NCI-H146 (cell line): ENCODE results near the gene SEPHS2.

ENCODE experiments used
- DNase-seq: peaks from one replicate; lab custom pipeline; 2025; lab: John Stamatoyannopoulos, UW

SEPHS2 gene

DNA sequence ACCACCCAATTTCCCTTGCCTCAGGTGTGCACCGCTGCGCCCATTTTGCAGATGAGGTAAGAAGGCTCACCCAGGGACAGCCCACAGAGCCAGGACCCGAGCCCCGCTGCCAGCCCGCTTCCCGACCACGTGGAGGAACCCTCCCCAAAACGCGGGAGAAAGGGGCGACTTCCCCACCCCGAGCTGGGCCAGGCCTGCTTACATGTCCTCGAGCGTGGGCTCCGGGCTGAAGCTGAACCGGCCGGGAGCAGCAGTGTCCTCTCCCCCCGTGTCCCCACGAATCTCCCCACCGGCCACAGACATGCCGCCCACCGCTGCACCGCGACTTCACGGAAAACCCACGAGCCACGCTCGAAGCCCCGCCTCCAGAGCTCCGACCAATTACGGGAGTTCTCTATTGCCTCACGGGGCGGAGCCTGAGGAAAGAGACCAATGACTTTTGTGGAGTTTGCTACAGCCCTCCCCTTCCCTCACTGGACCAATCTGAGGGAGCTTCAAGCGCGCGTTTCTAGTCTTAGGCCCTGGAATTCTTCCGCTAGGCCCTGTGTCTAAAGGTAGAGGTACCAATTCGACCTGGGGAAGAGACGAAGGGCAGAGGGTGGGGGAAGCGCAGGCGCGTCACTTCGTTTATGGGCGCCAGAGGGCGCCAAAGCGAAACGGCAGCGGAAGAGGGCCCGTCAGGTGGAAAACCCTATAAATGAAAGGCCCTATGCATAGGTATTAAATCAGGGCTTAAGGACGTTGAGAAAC is 15.8 kb downstream of the SEPHS2 start, which contains the start of gene DCTPP1:
DCTPP1 (minus strand) TSS at position 353 of the 750 bp plus-strand sequence; CDS start at position 303, 50 bp downstream.
- peak; percentile 100 for DNase-seq

DNA sequence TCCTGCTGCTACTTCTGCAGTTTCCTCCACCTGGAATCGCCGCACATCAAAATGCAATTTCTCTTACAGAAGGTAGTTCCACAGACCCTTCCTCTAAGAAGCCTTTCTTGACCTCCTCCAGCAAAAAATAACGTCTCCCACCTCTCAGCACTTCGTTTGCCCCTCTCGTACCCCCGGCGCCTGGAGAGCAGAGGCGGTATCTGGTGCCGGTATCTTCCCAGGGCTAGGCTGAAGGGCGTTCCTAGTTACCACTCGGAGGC is 16.3 kb downstream of the SEPHS2 start:
- DNase-seq, result no peak

DNA sequence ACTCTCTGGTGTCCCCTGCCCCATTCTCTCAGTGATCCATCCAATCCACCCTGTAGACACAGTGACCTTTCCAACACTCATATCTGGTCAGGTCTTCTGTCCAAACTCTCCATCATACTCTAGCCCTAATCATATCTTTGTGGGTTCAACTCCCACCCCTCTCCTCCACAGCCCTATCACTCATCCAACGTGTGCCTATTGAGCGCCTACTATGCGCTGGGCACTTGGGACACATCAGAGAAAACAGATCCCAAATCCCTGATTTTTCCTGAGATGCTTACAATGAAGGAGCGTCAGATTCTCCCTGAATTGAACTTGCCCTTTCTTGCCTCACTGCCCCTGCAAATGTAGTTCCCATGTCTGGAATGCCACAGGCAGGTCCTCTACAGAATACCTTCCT is 17.6 kb downstream of the SEPHS2 start:
- no peak for DNase-seq

DNA sequence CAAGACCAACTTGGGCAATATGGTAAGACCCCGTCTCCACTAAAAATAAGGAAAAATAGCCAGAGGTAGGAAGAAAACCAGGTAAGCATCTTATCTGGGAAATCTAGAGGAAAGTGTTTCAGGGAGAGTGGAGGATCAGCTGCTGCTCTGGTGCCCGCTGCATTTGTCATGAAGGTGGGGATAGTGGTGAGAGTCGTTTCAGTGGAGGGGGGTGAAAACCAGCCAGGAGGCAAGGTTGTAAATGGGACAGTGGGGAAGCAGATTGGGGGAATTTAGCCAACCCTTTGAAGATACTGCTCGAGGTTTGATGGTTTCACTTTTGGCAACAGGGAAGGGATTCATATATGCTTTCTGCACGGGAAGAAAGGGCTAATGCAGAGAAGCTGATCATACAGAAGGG is 24.7 kb downstream of the SEPHS2 start:
- no peak for DNase-seq

DNA sequence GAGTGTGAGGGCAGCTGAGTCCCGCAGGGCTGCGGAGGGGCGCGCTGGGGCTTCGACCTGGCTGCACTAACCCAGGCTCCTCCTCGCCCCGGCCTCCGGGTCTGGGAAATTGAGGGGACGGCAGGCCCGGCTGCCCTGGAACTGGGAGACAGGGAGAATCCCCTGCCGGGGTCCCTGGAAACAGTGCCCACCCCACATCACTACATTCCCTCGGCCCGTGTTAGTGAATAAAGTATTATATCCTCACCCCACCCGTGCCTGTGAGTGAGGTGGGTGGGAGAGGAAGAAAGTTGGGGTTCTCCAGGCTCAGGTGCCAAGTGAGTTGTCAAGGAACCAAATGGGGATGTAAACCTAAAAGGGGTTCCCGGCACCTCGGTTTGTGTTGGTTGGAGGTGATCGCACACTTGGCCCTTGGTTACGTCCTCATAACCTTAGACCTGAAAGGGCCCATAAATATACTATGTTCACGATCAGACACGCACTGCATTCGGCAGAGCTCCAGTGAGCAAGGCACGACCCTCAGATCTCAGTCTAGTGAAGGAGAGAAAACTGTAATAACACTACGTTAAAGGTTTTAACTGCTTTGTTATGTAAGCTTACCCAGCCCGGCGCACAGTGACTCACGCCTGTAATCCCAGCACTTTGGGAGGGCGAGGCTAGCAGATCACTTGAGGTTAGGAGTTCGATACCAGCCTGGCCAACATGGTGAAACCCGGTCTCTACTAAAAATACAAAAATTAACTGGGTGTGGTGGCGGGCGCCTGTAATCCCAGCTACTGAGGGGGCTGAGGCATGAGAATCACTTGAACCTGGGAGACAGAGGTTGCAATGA is 27.1 kb downstream of the SEPHS2 start:
- no peak for DNase-seq

DNA sequence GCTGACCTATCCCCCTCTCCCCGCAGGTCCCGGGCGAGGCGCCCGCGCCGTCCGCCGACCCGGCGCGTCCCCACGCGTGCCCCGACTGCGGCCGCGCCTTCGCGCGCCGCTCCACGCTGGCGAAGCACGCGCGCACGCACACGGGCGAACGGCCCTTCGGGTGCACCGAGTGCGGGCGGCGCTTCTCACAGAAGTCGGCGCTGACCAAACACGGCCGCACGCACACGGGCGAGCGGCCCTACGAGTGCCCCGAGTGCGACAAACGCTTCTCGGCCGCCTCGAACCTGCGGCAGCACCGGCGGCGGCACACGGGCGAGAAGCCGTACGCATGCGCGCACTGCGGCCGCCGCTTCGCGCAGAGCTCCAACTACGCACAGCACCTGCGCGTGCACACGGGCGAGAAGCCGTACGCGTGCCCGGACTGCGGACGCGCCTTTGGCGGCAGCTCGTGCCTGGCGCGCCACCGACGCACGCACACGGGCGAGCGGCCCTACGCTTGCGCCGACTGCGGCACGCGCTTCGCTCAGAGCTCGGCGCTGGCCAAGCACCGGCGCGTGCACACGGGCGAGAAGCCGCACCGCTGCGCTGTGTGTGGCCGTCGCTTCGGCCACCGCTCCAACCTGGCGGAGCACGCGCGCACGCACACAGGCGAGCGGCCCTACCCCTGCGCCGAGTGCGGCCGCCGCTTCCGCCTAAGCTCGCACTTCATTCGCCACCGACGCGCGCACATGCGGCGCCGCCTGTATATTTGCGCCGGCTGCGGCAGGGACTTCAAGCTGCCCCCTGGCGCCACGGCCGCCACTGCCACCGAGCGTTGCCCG is 27.9 kb downstream of the SEPHS2 start:
- DNase-seq, result peak; percentile 96

DNA sequence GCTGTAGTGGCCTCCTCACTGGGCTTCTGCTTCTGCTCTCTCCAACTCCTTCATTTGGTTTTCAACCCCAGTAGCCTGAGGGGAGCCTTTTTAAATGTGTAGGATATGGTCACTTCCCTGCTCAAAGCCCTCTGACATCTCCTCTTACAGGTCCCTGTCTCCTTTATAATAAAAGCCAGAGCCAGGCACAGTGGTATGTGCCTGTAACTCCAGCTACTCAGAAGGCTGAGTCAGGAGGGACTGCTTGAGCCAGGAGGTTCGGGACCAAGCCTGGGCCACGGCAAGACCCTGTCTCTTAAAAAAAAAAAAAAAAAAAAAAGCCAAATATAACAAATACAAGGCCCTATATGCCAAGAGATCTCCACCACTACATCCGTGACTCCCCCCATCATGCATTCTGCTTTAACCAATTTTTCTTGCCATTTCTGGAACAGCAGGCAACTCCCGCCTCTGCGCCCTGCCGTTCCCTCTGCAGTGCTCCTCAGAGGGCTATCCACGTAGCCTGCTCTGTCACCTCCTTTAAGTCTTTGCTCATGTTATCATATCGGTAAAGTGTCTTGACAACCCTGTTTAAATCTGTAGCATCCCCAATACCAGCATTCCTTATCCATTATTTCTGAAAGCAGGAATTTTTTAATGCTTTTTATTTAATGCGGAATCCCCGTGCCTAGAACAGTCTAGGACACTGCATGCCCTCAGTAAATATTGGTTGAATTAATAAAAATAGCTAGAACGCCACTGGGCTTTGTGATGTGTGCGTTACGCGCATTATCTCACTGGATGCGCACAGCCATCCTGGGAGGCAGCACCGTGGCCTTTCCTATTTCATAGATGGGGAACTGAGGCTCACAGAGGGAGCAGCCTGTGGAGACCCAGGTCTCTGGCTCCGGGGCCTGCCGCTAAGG is 28.8 kb downstream of the SEPHS2 start:
- DNase-seq, result peak; percentile 51

DNA sequence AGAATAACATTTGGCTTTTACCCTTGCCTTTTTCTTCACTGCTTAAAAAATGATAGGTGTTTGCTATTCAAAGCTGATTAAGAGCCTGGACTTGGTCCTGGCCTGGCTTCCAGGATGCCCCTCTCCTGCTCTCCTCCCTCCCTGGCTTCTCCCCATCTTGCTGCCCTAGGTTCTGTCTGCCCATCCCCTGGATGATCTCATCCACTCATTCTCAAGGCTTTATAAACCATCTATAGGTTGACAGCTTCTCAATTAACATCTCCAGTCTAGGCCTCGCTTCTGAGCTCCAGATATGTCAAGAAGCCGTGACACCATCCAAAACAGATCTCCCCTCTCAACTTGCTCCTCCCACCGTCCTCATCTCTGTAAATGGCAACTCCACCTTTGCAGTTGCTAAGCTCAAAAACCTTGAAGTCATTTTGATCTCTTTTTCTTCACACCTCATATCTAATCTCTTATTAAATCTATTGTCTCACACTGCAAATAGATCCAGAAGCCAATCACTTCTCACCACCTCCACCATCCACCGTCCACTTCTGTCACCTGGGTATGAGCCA is 29.5 kb downstream of the SEPHS2 start:
- DNase-seq, result no peak

DNA sequence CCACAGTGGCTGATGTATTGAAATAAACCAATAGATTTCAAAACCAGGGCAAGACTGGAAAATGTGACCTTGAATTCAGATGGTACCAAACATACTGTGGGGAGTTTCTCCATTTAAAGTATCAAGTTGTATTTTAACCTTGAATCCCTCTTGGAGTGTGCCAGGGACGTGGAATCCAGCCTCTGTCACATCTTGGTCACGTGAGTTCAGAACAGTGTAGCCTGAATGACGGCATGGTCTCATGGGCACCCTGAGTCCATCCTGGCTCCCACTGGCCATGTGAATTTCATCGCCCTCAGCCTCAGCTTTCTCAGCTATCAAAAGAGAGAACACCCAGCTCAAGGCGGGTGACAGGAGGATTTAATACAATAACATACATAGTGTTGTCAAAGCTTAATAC is 31.5 kb downstream of the SEPHS2 start:
- DNase-seq, result no peak

DNA sequence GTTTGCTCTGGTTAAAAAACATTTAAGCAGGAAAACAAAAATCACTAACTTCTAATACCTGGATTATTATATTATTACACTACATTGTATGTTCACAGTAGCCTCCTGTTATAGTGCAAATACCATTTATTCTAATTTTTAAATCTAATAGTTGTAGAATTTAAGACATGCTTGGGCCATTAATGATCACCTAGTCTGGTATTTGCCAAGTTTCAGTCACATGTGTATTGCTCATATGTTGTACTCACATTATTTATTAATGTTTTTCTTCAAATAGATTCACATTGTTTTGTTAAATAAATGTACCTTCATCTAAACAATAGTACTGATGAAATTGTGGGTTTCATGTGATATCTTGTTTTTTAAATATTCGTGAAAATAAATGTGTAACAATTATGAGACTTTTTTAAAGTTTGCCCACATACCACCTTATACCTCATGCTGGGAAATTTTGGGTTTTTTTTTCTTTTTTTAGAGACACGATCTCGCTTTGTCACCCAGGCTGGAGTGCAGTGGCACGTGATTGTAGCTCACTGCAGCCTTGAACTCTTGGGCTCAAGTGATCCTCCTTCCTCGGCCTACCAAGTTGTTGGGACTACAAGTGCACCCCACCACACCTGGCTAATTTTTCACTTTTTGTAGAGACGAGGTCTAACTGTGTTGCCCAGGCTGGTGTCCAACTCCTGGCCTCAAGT is 32.4 kb downstream of the SEPHS2 start:
- DNase-seq, result no peak

DNA sequence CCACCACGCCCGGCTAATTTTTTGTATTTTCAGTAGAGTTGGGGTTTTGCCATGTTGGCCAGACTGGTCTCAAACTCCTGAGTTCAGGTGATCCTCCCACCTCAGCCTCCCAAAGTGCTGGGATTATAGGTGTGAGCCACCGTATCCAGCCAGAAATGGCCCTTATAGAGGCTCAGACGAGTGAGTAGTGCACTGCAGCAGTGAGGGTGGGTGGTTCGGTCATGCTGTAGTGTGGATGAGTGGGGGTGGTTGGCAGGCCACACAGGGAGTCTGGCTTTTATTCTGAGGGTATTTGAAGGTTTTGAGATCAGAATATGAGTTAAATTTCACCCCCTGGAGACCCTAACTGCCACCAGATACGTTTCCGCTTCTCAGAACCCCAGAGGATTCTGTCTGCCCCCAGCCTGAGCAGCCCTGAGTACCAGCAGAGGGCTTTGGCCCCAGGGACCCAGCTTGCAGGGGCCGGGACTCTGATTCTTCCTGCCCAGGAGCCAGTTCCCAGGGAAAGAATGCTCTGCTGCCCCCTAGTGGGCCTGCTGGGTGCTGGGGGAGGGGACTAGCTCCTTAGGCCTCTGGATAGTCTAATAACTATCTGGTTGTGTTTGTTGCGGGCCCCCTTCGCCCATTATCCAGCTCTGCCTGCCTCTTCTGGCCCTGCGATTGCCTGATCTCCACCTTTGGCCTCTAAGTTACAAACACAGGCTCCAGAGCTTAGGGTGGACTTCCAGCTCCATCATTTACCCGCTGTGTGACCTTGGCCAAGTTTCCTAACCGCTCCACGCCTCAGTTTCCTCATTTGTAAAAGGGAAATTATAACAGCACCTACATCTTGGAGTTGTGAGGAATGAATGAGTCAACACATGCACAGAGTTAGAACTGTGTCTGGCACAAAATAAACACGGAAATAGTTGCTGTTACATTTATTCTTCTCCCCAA is 36.3 kb downstream of the SEPHS2 start:
- peak; percentile 87 for DNase-seq

DNA sequence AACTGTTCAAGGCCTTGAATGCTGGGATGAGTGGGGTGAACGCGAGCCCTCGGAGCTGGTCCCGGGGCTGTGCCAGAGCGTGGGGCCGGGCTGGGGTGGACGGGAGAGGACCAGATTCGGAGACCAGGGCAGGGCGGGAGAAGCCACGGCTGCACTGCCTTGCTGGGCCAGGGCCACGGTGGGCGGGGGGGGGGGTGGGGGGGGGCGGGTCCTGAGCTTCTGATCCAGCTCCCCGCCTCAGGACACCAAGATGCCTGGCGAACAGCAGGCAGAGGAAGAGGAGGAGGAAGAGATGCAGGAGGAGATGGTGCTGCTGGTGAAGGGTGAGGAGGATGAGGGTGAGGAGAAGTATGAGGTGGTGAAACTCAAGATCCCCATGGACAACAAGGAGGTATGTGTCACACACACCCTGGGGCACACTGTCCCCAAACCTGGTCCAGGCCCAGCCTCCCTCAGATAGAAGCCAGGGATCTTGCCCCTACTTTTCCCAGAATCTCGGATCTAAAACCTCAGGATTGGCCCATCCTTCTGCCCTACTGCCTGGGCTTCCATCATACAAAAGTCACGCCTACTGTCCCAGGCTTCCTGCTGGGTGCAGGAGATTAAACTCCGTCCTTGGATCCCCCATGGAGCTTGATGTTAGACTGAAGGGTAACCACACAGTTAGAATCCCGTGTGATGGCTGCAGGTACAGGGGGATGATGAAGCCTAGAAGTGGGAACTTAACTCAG is 37.7 kb downstream of the SEPHS2 start:
- DNase-seq, result peak; percentile 41

DNA sequence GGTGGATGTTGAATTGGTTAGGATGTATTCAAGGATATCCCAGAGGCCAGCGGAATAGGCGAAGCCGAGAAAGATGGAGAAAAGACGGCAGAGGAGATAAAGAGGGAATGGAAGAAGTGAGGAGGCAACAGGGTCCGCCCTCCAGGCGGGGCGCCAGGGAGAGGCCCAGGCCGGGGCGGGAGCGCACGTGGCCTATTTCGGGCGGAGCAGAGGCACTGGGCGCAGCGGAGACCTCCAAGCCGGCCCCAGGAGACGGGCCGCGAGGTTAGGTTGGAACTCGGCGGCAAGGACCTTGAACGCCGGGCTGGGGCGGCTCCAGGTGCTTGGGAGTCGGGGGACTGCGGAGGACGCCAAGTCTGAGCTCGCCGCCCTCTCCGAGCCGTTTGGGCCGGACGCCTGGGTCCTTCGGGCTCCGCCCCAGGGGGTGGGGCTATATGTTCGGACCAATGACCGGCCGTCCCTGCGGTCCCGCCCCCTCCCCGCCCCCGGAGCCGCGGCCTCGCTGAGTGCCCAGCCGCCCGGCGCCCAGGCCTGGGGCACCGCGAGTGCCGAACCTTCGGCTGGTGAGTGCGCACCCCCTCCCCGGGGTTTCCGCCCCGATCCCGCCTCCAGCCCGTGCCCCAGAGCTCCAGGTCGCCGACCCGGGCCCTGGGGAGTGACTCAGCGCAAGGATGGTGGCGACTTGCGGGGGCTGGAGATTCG is 38.4 kb downstream of the SEPHS2 start, which contains the start of gene ZNF771:
ZNF771 (plus strand) TSS at position 505 of the 702 bp plus-strand sequence. CDS start 448 bp downstream, outside the sequence.
- DNase-seq, result peak; percentile 97

DNA sequence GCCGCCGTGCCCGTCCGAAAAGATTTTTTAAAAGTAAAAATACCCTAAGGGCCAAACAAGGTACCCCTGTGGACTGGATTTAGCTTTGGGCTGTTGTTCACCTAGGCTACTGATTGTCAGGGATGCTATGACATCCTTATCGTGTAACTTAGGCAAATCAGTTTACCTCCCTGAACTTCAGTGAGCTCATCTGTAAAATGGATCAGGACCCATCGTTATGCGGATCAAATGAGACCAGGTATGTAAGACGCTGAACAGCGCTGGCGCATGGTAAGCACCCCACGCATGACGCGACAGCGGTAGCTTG is 38.9 kb downstream of the SEPHS2 start:
- DNase-seq, result no peak

DNA sequence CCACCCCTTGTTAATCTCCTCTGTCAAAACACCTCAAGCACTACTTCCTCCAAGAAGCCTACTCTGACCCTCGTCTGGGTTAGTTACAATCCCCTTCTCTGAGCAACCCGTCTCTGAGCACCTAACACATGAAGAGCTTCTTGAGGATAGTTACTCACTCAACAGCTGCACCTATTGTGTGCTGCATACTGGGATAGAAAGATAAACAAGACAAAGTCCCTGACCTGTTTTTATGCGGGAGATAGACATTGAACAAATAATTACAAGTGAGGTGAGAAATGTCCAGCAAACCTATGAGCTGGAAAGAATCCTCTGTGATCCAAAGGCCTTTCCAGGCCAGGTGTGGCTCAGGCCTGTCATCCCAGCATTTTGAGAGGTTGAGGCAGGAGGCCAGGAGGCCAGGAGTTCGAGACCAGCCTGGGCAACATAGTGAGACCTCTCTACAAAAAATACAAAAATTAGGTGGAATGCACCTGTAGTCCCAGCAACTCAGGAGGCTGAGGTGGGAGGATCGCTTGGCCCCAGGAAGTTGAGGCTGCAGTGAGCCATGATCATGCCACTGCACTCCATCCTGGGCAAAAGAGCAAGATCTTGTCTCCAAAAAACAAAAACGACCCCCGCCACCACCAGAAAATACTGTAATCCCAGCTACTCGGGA is 43.8 kb downstream of the SEPHS2 start:
- DNase-seq, result peak; percentile 28

DNA sequence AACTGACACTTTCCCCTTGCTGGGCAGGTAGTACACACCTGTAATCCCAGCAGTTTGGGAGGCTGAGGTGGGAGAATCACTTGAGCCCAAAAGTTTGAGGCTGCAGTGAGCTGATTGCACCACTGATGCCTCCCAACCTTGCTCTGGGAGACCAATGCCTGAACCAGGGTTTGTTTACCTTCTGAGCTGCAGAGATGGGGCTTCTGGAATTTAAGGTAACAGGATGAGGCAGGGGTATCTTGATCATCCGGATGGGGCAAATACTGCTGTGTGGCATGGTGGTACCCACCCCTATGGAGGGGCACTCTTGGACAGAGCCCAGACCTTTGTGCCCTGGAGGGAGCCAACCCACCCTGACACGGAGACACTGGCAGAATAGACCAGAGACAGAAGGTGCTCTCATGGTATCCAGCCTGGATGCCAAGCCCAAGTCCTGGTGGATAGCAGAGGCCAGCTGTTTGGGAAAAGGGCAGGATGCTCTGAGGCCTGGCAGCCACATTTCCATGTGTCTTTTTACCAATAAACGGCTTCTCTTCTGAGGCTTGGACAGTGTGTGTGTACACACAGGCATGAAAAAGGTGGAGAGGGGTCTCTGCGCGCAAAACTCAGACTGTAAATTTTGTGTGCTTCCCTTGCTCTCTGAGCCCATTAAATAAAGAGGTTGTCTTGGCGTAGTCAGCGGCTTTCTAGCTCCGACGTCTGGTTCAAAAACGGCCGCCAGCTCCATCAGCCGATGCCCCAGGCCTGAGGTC is 46.1 kb downstream of the SEPHS2 start:
- no peak for DNase-seq
